H9 (cell line): ENCODE results near the gene NGRN. TPM values are rescaled to one million over a fixed set of nuclear protein-coding genes. Genes with fewer than 3 reads are reported as not detected.

Experiments used
- DNase-seq: peaks from one replicate; pipeline ENCODE4 v3.0.0-alpha.2; 2017
- H2AFZ ChIP-seq: one replicate; pipeline ENCODE4 v1.6.1; 2013; ENCODE audit warnings: mild to moderate bottlenecking, low read length, control low read depth, moderate library complexity
- H2AK5ac ChIP-seq: 2 replicates; pipeline ENCODE4 v1.6.1; 2013; ENCODE audit warnings: low read length, control low read depth, mixed read lengths; ENCODE audit not compliant: insufficient read length
- H2BK120ac ChIP-seq: one replicate; pipeline ENCODE4 v1.6.1; 2013; ENCODE audit warnings: low read depth, mild to moderate bottlenecking, low read length, control low read depth, inconsistent platforms; ENCODE audit not compliant: poor library complexity, severe bottlenecking
- H2BK12ac ChIP-seq: 2 replicates; pipeline ENCODE4 v1.6.1; 2013; ENCODE audit warnings: low read length, control low read depth, mixed read lengths, low read depth; ENCODE audit not compliant: insufficient read length
- H2BK15ac ChIP-seq: 2 replicates; pipeline ENCODE4 v1.6.1; 2013; ENCODE audit warnings: low read depth, low read length, control low read depth
- H2BK20ac ChIP-seq: one replicate; pipeline ENCODE4 v1.6.1; 2013; ENCODE audit warnings: low read depth, mild to moderate bottlenecking, low read length, control low read depth, inconsistent platforms; ENCODE audit not compliant: poor library complexity, severe bottlenecking
- H2BK5ac ChIP-seq: 2 replicates; pipeline ENCODE4 v1.6.1; 2013; ENCODE audit warnings: low read length, control low read depth, mixed read lengths; ENCODE audit not compliant: insufficient read length
- H3K14ac ChIP-seq: 2 replicates; pipeline ENCODE4 v1.6.1; 2013; ENCODE audit warnings: low read length, control low read depth; ENCODE audit not compliant: insufficient read depth
- H3K18ac ChIP-seq: 2 replicates; pipeline ENCODE4 v1.6.1; 2013; ENCODE audit warnings: low read depth, mild to moderate bottlenecking, mixed read lengths, low read length, control low read depth; ENCODE audit not compliant: insufficient read length
- H3K23ac ChIP-seq: 2 replicates; pipeline ENCODE4 v1.6.1; 2013; ENCODE audit warnings: low read length, control low read depth, mixed read lengths, low read depth; ENCODE audit not compliant: insufficient read length
- H3K23me2 ChIP-seq: 2 replicates; pipeline ENCODE4 v1.6.1; 2013; ENCODE audit warnings: low read depth, mild to moderate bottlenecking, mixed read lengths, low read length, control low read depth; ENCODE audit not compliant: insufficient read length, poor library complexity, severe bottlenecking
- H3K27ac ChIP-seq: 2 replicates; pipeline ENCODE4 v1.5.1; 2013; ENCODE audit warnings: low read length, control low read depth, mixed read lengths, low read depth; ENCODE audit not compliant: insufficient read length
- H3K27me3 ChIP-seq: 2 replicates; pipeline ENCODE4 v1.6.1; 2013; ENCODE audit warnings: low read length, control low read depth, inconsistent platforms; ENCODE audit not compliant: insufficient read depth
- H3K4ac ChIP-seq: 2 replicates; pipeline ENCODE4 v1.6.1; 2013; ENCODE audit warnings: low read depth, mild to moderate bottlenecking, control low read depth, inconsistent platforms, low read length, moderate library complexity
- H3K4me1 ChIP-seq: 2 replicates; pipeline ENCODE4 v1.6.1; 2013; ENCODE audit warnings: low read length, control low read depth, inconsistent platforms; ENCODE audit not compliant: insufficient read depth
- H3K4me2 ChIP-seq: 2 replicates; pipeline ENCODE4 v1.6.1; 2013; ENCODE audit warnings: low read length, control low read depth, mixed read lengths; ENCODE audit not compliant: insufficient read length, insufficient read depth
- H3K56ac ChIP-seq: 2 replicates; pipeline ENCODE4 v1.6.1; 2013; ENCODE audit warnings: low read depth, mild to moderate bottlenecking, mixed read lengths, low read length, control low read depth; ENCODE audit not compliant: insufficient read length
- H3K79me1 ChIP-seq: 2 replicates; pipeline ENCODE4 v1.6.1; 2013; ENCODE audit warnings: low read depth, mild to moderate bottlenecking, moderate library complexity, low read length, control low read depth, inconsistent platforms; ENCODE audit not compliant: insufficient read depth, poor library complexity, severe bottlenecking
- H3K79me2 ChIP-seq: 2 replicates; pipeline ENCODE4 v1.6.1; 2013; ENCODE audit warnings: low read length, control low read depth, inconsistent platforms; ENCODE audit not compliant: insufficient read depth
- H3K9ac ChIP-seq: 2 replicates; pipeline ENCODE4 v1.6.1; 2013; ENCODE audit warnings: low read length, control low read depth, mixed read lengths; ENCODE audit not compliant: insufficient read length; ENCODE audit errors: extremely low read depth
- H3K9me3 ChIP-seq: one replicate; pipeline ENCODE4 v1.6.1; 2013; ENCODE audit warnings: low read depth, low read length, inconsistent platforms; ENCODE audit not compliant: control insufficient read depth
- H3T11ph ChIP-seq: one replicate; pipeline ENCODE4 v1.6.1; 2013; ENCODE audit warnings: mild to moderate bottlenecking, low read length, control low read depth, inconsistent platforms
- H4K20me1 ChIP-seq: one replicate; pipeline ENCODE4 v1.6.1; 2013; ENCODE audit not compliant: control insufficient read depth, insufficient read length, insufficient read depth
- H4K5ac ChIP-seq: 2 replicates; pipeline ENCODE4 v1.6.1; 2013; ENCODE audit warnings: low read depth, mild to moderate bottlenecking, mixed read lengths, low read length, control low read depth; ENCODE audit not compliant: insufficient read length
- H4K8ac ChIP-seq: replicated peaks from 2 replicates; pipeline ENCODE4 v1.6.1; 2013; ENCODE audit warnings: low read length, control low read depth, mixed read lengths, low read depth; ENCODE audit not compliant: insufficient read length
- H4K91ac ChIP-seq: 2 replicates; pipeline ENCODE4 v1.6.1; 2013; ENCODE audit warnings: low read depth, mild to moderate bottlenecking, moderate library complexity, mixed read lengths, low read length, control low read depth; ENCODE audit not compliant: insufficient read length
- H3K27ac Mint-ChIP-seq, 3 experiments: 2 replicates in 2 of 3; 3 replicates in 1 of 3; pipeline ENCODE4 v1.8.0; 2020 to 2021; ENCODE audit warnings: mixed read lengths in 3 of 3, mild to moderate bottlenecking in 1 of 3, moderate library complexity in 1 of 3
- H3K27me3 Mint-ChIP-seq: 2 replicates; pipeline ENCODE4 v1.8.0; 2021; ENCODE audit warnings: low read depth, mild to moderate bottlenecking, moderate library complexity, mixed read lengths
- H3K36me3 Mint-ChIP-seq, 3 experiments: 2 replicates in 2 of 3; 3 replicates in 1 of 3; pipeline ENCODE4 v1.8.0; 2020 to 2021; ENCODE audit warnings: low read depth in 3 of 3, mixed read lengths in 3 of 3; ENCODE audit not compliant: insufficient read depth in 1 of 3
- H3K4me1 Mint-ChIP-seq, 2 experiments: 2 replicates each; pipeline ENCODE4 v1.8.0; 2020; ENCODE audit warnings: mixed read lengths in 2 of 2
- H3K4me3 Mint-ChIP-seq, 2 experiments: 2 replicates in 1 of 2; 3 replicates in 1 of 2; pipeline ENCODE4 v1.8.0; 2020 to 2021; ENCODE audit warnings: mild to moderate bottlenecking in 2 of 2, mixed read lengths in 2 of 2, moderate library complexity in 1 of 2
- H3K9me3 Mint-ChIP-seq, 2 experiments: 2 replicates in 1 of 2; 3 replicates in 1 of 2; pipeline ENCODE4 v1.8.0; 2020; ENCODE audit warnings: mild to moderate bottlenecking in 2 of 2, mixed read lengths in 2 of 2, moderate library complexity in 1 of 2
- WGBS: extraction: QIAGEN DNeasy Blood & Tissue Kit; methylation state at CpG from one replicate; pipeline ENCODE4 v1.1.7; 2013; ENCODE audit warnings: missing lambda C conversion rate, low lambda C conversion rate, mixed read lengths; ENCODE audit not compliant: insufficient read length; ENCODE audit errors: extremely low coverage; 5-methylcytosine and 5-hydroxymethylcytosine counted together
- total RNA-seq: library from RNA; stranded (reverse); gene quantifications from 2 replicates; pipeline ENCODE4 v1.2.1, GENCODE V29; 2021
- TF ChIP-seq, protein P1 (sequence below): fragments of 200-600 bp; sonication (generic); conservative IDR thresholded peaks from 3 replicates; pipeline ENCODE4 v1.8.0; 2021; ENCODE audit warnings: antibody characterized with exemption, mild to moderate bottlenecking

NGRN gene
- total RNA-seq, 1 experiment from 2014 or later, result 79.2 TPM

DNA sequence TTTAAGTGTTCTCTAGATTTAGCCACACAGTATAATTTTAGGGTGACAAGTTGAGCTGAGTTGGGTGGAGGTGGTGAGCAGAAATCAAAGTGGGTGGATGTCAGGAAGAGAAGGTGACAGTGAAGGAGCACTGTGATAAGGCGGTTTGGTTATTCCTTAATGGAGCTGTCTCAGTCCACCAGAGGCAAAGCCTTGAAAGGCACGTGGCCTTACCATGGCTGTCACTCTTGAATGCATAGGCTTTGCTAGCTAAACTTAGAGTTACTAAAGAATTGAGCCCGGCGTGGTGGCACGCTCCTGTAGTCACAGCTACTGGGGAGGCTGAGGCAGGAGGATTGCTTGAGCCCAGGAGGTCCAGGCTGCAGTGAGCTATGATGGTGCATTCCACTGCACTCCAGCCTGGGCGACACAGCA is 16.7 kb upstream of the NGRN start:
- H3K4me2 ChIP-seq, result peak overlapping the region; percentile 75
- no peak overlapping the region for H3K14ac ChIP-seq
- no peaks in the 10 kb centered on the region for H4K20me1 ChIP-seq
- no peak overlapping the region for H2AK5ac ChIP-seq
- TF ChIP-seq, protein P1, sequence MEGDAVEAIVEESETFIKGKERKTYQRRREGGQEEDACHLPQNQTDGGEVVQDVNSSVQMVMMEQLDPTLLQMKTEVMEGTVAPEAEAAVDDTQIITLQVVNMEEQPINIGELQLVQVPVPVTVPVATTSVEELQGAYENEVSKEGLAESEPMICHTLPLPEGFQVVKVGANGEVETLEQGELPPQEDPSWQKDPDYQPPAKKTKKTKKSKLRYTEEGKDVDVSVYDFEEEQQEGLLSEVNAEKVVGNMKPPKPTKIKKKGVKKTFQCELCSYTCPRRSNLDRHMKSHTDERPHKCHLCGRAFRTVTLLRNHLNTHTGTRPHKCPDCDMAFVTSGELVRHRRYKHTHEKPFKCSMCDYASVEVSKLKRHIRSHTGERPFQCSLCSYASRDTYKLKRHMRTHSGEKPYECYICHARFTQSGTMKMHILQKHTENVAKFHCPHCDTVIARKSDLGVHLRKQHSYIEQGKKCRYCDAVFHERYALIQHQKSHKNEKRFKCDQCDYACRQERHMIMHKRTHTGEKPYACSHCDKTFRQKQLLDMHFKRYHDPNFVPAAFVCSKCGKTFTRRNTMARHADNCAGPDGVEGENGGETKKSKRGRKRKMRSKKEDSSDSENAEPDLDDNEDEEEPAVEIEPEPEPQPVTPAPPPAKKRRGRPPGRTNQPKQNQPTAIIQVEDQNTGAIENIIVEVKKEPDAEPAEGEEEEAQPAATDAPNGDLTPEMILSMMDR, result no peak
- H4K8ac ChIP-seq, result no peak overlapping the region
- no peak overlapping the region for H4K5ac ChIP-seq
- H3K23ac ChIP-seq, result no peak overlapping the region
- H3K9me3 ChIP-seq, result no peaks in the 10 kb centered on the region
- no CpG with 5 or more reads among the region's 6 CpGs for whole genome bisulfite sequencing
- H3K9ac ChIP-seq, result no peak overlapping the region
- peaks cover 19% of the 10 kb centered on the region for H3K27me3 Mint-ChIP-seq
- H2BK20ac ChIP-seq, result no peak overlapping the region
- H2BK15ac ChIP-seq, result no peak overlapping the region
- no peaks in the 10 kb centered on the region for H3K79me1 ChIP-seq
- peak overlapping the region; percentile 4 to 79; a peak in 3 of 5 replicates for H3K4me3 Mint-ChIP-seq
- no peak overlapping the region for H3K4ac ChIP-seq
- H3K4me1 Mint-ChIP-seq, result peaks cover 3 to 5% of the 10 kb centered on the region in 2 experiments; a peak in 3 of 4 replicates
- no peak overlapping the region for H4K91ac ChIP-seq
- no peak overlapping the region for H3K18ac ChIP-seq
- H2AFZ ChIP-seq, result no peak overlapping the region
- no peaks in the 10 kb centered on the region for H3K4me1 ChIP-seq
- peaks cover 2% of the 10 kb centered on the region; the same call in 1 of the 2 replicates for H3K27me3 ChIP-seq
- H3K36me3 Mint-ChIP-seq, result no peaks in the 10 kb centered on the region
- no peaks in the 10 kb centered on the region for H3K79me2 ChIP-seq
- no peaks in the 10 kb centered on the region for H3K9me3 Mint-ChIP-seq
- DNase-seq, result no peak
- no peak overlapping the region for H3K56ac ChIP-seq
- no peak overlapping the region for H2BK12ac ChIP-seq
- H2BK120ac ChIP-seq, result no peak overlapping the region
- no peak overlapping the region for H2BK5ac ChIP-seq
- no peak overlapping the region for H3K27ac ChIP-seq
- H3T11ph ChIP-seq, result no peak overlapping the region
- H3K27ac Mint-ChIP-seq, result no peak overlapping the region
- H3K23me2 ChIP-seq, result peaks cover 8% of the 10 kb centered on the region
